Dermis microvascular lymphatic vessel endothelial cell (primary cell): ENCODE measurements around the gene CSRNP3. TPM values are rescaled to one million over a fixed set of nuclear protein-coding genes. Genes with fewer than 3 reads are reported as not detected.

ENCODE experiments used
- DNase-seq, 2 donors: peaks; one replicate each; pipeline versions ENCODE4 v3.0.0 to v3.0.0-alpha.2; 2010; ENCODE audit warnings: low read depth in 2 of 2
- total RNA-seq: library from RNA; depleted of rRNA; stranded (reverse); fragments of >200 nt; gene quantifications from 2 replicates; pipeline ENCODE4 v1.2.1, GENCODE V29; 2014

CSRNP3 gene
- 0.13 and 0.38 TPM in 2 replicates for total RNA-seq

- peak; percentile 5 to 35 for DNase-seq
These were observed at the start of gene CSRNP3 for GRCh38 chr2:165469417-165469816. TSS of gene CSRNP3 (plus strand) at chr2:165469698. CDS start at chr2:165595066, 125,368 bp downstream.

GRCh38 chr2:165420231-165420630, 49.3 kb upstream of the CSRNP3 start:
- no peak for DNase-seq

GRCh38 chr2:165423081-165423480, 46.4 kb upstream of the CSRNP3 start:
- DNase-seq, result no peak

GRCh38 chr2:165425556-165425955, 43.9 kb upstream of the CSRNP3 start:
- DNase-seq, result no peak

GRCh38 chr2:165427686-165428085, 41.8 kb upstream of the CSRNP3 start:
- no peak for DNase-seq

- no peak for DNase-seq
These were observed 40.6 kb upstream of the CSRNP3 start for GRCh38 chr2:165428926-165429325.

GRCh38 chr2:165431014-165431413, 38.5 kb upstream of the CSRNP3 start:
- no peak for DNase-seq

- no peak for DNase-seq
These were observed 37.1 kb upstream of the CSRNP3 start for GRCh38 chr2:165432234-165432966.

- DNase-seq, result no peak
These were observed 34.5 kb upstream of the CSRNP3 start for GRCh38 chr2:165434865-165435496.

- no peak for DNase-seq
These were observed 33.9 kb upstream of the CSRNP3 start for GRCh38 chr2:165435611-165436010.

- DNase-seq, result no peak
These were observed 32.9 kb upstream of the CSRNP3 start for GRCh38 chr2:165436559-165436958.

GRCh38 chr2:165440367-165440766, 29.1 kb upstream of the CSRNP3 start:
- peak; percentile 17 to 48 for DNase-seq

GRCh38 chr2:165443511-165443910, 26.0 kb upstream of the CSRNP3 start:
- DNase-seq, result no peak

- DNase-seq, result no peak
These were observed 21.1 kb upstream of the CSRNP3 start for GRCh38 chr2:165448406-165448805.

GRCh38 chr2:165450156-165450555, 19.3 kb upstream of the CSRNP3 start:
- DNase-seq, result peak in 1 of 2 donors; percentile 9

GRCh38 chr2:165452327-165452726, 17.2 kb upstream of the CSRNP3 start:
- no peak for DNase-seq

- DNase-seq, result no peak
These were observed 15.9 kb upstream of the CSRNP3 start for GRCh38 chr2:165453561-165454094.

GRCh38 chr2:165454905-165455304, 14.6 kb upstream of the CSRNP3 start:
- DNase-seq, result no peak

- no peak for DNase-seq
These were observed 13.5 kb upstream of the CSRNP3 start for GRCh38 chr2:165456027-165456426.

GRCh38 chr2:165462443-165462842, 7.1 kb upstream of the CSRNP3 start:
- DNase-seq, result no peak

- no peak for DNase-seq
These were observed 3.1 kb upstream of the CSRNP3 start for GRCh38 chr2:165466386-165466785.

- no peak for DNase-seq
These were observed 1.6 kb upstream of the CSRNP3 start for GRCh38 chr2:165467921-165468320.

- no peak for DNase-seq
These were observed 863 bp downstream of the CSRNP3 start for GRCh38 chr2:165470361-165470760.
